ENCODE measurements around the gene MYO18B.

MYO18B gene

DNA sequence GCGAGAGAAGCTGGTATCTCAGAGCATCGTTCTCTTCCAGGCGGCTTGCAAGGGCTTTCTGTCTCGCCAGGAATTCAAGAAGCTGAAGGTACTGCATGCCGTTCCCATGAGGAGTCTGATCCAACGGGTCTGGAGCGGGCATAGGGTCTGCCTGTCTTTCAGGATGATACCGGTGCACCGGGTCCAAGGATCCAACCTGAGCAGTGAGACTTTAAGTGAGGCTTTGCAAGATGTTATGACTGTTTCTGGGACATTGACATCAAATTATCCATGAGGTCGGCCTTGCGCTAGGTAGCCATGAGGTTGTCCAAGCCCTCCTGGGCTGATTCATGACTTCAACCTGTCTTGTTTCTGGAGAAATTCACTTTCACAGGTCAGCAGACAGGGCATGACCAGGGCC, 132.3 kb downstream of the MYO18B start:
- no peak for DNase-seq

DNA sequence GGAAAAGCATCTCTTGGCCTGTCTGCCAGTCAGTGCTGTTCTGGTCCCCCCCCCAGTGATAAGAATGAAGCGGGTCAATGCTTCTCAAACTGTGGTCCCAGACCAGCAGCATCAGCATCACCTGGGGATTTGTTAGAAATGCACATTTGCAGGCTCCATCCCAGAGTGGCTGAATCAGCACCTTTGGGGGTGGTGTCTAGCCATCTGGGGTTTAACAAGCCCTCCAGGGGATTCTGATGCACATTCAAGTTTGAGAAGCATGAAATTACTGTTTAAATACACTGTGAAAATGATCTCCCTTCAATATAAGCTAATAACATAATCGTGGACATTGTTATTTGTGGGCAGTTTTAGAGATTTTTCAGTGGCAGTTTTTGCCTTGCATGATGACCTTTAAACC, 133.5 kb downstream of the MYO18B start:
- peak in 1 of 3 experiments; percentile 28 for DNase-seq

DNA sequence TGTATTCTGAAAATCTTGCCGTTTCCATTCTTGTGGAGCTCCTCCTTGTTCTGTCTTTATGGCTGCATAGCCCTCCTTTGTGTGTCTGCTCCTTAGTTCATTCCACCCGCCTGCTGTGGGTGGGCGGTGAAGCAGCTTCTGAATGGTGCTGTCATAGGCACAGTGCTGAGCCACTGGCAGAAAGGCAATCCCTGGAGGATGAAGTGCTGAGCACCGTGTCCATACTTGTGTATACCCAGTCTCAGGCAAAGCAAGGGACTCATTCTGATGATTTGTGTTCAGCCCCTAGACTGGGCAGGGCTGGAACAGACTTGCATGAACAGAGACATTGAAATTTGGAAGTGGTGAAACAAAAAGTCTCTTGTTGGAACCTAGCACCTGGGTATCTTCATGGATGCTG, 134.9 kb downstream of the MYO18B start:
- no peak for DNase-seq

DNA sequence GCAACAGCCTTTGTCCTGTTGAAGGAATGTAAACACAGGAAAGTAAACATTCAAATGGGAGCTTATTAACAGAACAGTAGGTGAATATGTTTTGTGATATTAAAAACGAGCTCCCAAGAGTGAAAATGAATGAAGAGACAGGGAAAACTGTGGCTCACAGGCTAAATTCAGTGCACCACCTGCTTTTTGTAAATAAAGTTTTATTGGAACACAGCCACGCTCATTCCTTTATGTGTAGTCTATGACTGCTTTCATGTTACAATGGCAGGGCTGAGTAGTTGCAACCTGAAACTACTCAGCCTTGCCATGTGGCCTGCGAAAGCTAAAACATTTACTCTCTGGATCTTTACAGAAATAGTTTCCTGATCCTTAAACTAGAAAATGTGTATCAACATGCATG, 136.9 kb downstream of the MYO18B start:
- peak; percentile 5 to 68 (median 9) for DNase-seq

DNA sequence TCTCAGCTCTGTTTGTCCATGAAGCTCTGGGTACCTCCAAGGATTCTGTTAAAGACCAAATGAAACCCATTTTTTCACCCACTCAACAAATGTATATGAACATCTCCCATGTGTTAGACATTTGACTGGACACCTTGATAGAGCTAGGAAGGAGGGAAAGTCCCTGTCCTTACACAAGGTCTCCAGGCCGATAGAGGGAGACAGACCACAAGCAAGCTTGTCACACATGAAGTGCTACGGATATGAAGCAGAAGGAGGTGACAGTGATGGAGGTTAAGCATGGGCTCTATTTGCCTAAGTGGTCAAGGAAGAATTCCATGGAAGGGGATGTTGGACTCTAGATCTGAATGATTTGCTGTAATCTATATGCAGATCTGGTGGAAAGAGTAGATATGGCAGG, 138.5 kb downstream of the MYO18B start:
- no peak for DNase-seq

DNA sequence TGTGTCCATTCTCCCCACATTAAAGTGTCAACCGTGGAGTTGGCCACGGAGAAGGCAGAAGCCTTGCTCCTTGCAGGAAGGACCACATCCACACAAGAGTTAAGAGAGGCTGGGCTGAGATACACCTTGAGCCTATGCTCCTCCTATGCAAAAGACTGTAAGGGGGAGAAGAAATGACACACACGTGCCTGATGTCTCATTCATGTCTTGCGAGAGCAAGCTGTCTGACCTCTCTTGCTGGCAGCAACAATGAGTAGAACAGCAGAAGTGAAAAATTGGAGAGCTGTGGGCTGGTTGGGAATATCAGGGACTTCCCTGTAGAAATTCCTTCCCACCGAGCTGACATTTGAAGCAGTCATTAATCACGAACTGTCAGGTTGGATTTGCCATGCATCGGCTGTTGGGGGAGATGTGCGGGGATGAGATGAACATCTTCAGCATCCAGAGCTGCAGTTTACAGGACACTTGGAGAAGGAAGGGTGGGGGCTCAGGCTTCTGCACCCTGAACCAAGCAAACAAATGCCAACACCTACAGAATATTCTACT, 139.3 kb downstream of the MYO18B start:
- no peak for DNase-seq

DNA sequence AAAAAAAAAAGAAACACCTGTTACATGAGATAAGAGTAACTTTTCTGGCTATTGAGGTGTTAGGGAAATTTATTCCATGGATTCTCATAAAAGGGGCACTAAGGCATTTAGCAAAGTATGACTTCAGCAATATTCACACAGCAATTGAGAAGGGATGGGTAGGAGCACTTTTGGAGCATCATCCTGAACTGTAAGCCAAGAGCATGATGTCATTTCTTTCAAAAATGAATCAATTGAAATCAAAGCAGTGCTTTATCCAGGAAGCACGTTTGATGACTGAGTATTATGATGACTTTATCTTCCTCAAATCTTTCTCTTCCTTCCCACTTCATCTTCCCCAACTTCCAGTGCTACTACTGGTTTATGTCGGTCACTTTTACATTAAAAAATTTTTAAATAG, 140.4 kb downstream of the MYO18B start:
- DNase-seq: no peak

DNA sequence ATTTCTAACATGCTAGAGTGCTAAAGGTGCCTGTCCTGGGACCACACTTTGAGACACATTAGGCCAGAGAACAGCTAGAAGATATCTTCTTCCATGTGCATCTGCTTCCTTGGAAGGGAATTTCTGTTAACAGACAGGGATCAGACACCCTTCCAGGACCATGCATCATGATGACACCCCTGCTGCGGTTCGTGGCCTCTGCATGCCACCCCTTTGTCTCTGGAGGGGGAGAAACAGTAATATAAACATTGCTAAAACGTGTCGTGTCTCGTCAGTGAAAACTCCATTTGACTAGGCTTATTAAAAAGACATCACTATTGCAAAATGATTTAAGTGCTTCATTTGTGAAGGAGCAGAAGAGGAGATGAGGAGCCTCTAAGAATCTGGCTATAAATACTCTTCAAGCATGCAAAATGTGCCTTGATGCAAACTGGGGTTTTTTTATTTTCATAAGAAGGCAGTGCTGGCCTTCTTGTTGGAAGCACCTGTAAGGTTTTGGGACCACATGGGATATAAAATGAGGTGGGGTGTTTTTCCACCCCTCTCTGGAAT, 141.6 kb downstream of the MYO18B start:
- peak in 1 of 3 experiments; percentile 4 for DNase-seq

DNA sequence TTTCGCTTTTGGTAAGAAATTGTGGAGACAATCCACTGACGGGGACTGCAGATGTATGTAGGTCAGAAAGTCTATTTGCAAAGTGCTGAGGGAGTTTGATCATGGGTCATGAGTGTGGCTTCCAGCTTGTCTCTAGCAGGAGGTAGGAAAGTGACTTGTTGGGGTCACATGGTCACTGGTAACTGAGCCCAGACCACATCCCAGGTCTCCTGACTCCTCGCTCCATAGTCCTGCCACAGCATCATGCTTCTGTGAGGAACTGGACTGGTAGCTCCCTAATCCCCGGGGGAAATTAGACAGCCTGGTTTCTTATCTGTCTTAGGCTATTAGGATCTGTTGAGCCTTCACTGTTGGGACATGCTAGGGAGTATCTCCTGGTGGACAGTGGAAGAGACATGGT, 142.1 kb downstream of the MYO18B start:
- no peak for DNase-seq

DNA sequence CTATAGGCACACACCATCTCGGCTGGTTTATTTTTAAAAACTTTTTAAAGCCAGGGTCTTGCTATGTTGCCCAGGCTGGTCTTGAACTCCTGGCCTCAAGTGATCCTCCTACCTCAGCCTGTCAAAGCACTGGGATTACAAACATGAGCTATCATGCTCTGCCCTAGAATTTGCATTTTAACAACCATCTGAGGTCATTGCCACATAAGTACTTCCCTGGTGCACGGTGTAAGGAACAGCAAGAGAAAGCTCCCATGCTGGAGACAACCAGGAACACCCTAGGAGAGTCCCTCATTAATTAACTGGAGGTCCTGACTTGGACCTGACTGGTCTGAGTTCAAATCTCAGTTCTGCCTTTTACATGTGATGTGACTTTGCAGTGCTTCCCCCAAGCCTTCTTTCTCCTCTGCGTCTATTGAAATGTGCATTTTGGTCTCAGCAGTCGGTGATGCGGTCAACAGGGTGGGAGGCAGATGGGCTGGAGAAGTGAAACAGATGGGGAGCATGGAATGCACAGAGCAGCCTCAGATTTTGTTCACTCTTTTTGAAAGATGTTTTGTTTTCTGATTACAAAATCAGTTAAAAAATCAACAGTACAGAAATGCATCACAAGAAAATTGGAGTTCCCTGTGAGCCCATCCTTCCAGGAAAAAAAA, 146.5 kb downstream of the MYO18B start:
- DNase-seq: no peak

DNA sequence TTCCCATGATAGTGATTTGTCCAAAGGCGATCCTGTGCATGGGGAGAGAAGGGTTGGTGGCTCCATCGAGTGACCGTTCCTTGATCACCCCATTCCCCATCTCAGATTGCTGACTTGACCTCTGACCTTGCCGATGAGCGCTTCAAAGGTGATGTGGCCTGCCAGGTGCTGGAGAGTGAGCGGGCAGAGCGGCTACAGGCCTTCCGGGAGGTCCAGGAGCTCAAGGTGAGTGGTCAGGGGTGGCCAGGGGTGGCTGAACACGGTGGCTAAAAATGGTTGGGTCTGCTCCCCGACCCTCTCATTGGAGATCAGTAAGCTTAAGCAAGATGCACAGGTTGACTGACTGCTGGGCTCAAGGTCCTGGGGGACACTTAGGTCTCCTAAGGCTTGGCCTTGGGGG, 148.7 kb downstream of the MYO18B start:
- DNase-seq: no peak

DNA sequence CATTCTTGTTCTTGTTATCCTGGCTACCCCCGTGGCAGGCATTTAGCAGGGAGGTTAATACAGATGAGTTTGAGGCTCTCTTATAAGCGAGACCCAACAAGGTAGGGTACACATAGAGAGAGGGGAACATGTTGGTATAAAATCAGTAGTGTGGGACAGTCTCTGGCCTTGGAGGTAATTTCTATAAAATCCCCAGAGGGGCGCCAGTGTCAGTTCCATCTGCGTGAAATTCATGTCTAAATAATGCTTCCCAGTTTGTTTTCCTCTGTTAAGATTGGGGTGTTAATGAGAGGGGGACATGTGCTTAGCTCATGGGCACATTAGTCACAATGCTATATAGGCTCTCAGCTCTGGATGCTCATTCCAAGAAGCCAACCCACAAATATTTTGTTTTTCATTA, 150.7 kb downstream of the MYO18B start:
- DNase-seq: peak in 2 of 3 experiments; percentile 3 to 25

DNA sequence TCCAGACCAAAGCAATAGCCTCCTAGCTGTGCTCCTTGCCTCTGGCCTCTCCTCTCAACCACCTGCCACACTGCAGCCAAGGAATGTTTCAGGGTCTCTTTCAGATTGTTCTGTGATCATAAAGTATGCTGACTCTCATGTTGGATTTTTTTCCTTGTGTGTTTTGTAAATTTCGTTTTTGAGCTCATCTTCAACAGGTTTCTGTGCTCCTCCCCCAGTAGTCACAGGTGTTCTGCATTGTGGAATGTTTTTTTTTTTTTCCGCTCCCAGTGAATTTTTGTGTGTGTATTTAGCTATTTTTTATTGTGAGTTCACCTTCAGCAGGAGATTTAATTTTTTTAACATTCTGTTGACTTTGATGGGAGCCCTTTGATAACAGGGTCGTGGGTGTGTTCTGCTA, 153.7 kb downstream of the MYO18B start:
- no peak for DNase-seq

DNA sequence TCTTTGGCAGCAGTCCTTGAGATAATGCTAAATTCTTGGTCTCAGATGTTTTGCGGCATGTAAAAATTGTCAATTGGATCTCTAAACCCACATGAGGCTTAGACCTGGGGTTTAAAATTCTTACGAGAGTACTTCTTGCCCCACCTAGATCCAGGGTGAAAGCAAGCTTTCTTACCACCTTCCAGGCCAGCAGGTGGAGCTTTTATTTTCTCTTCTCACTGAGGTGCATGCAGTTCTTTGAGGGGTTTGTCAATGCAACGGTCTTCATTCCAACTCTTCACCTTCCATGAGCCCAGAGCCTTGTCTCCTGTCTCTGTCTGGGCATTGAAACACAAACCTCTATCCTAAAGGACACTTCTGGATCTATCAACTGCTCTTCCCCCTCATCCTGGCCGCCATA, 154.1 kb downstream of the MYO18B start:
- DNase-seq: peak in 1 of 3 experiments; percentile 24

DNA sequence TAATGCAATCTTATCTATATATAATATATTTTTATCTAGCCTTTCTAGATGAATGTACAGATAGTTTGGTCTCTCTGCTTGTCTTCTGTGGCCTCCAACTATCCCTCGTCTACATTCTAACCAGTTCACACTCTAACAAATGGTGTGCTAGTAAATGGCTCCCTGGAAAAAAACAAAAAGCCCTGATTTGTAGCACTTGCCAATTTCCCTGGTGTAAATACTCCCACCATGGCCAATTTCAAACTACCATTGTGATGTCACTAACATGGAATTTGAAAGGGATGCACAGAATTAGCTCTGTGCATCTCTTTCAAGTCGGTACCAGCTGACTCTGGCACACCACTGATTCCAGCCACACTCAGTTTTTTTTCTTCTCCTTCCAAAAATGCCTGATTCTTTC, 154.6 kb downstream of the MYO18B start:
- no peak for DNase-seq

DNA sequence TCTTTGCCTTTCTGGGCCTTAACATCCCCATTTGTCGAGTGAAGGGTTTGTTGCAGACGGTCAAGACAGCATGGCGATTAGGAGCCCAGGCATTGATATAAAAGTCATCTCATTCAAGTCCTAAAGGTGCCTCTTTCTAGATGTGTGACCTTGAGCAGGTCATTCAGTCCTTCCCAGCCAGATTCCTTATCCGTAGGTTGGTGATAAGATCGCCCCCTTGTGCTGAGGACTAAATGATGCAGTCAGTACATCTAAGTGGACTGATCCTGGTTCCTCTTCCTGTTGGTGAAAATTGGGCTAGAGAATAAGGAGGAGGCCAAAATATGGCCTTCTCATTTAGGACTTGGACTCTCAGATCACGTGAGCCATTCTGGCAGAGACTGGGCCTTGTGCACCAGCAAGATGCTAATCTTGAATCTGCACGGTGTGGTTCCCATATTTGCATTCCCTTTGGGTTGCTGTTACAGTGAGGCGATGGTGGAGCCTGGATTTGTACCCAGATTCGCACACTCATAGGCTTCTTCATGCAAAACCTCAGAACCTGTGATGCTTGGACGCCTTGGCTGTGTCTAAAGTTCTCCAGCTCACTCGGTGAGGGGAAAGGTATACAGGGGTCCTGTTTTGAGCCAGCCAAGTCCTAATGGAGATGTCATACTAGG, 156.8 kb downstream of the MYO18B start:
- no peak for DNase-seq

DNA sequence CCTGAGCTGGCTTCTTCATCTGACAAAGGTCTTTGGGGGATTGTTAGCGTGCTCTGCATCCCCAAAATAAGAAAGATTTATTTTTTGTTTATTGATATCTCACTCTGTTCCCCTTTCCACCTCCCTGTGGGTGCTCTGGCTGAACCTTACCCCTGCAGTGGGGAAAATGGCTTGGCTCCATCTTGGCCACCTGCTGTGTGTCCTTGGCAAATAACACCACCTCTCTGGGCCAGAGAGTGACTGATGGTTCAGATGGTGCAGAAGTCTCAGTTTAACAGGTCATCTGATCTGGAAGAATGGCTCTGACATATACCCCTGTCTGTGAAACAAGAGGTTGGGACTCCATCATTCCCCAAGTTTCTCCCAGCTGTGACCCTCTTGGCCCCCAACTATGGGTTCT, 157.6 kb downstream of the MYO18B start:
- DNase-seq: no peak

DNA sequence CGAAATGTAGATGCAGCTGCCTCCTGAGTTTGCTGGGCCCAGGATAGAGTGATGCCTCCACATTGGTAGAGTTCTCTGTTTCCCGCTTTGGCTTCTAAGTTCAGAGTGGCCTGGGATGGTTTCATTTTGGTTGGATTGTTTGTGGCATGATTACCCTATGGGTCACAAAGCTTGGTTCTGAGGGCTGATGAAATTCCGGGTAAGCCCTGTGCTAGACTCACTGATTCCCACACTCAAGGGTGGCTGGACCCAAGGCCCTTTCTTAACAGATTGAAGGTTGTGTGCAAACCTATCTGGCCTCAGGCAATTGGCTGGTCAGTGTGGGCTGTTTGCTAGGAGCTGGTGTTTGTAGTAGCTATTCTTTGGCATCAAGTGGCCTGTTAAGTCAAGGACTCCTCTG, 158.4 kb downstream of the MYO18B start:
- no peak for DNase-seq

DNA sequence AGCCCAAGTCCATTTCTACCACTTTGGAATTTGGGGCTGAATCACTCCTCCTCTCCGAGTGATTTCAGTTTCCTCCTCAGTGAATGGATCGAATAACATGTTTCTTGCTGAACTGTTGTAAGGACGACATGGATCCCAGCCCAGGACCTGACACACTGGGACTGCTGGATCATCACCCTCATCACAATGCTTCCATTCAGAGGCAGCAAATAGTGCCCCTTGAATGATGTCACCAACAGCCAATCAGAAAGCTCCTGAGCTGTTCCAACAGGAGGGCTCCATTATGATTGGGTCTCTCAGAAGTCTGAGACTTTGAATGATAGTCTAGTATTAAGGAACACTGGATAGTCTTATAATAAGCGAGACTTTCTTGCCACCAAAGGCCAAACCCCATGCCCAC, 158.9 kb downstream of the MYO18B start:
- DNase-seq: no peak

DNA sequence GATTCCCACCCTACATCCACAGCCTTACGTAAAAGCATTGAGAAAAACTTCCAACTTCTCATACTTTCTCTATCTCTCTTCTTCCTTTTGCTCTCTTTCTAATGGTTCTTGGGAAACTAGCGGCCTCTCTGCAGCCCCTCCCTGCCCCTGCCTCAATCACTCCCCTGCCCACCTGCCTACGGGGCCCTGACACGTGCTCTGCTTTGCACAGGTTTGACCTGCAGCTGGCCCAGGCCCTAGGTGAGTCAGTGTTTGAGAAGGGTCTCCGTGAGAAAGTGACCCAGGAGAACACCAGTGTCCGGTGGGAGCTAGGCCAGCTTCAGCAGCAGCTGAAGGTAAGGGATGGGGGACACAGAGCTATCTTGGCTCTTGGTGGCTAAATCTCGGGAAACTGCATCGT, 160.4 kb downstream of the MYO18B start:
- no peak for DNase-seq

DNA sequence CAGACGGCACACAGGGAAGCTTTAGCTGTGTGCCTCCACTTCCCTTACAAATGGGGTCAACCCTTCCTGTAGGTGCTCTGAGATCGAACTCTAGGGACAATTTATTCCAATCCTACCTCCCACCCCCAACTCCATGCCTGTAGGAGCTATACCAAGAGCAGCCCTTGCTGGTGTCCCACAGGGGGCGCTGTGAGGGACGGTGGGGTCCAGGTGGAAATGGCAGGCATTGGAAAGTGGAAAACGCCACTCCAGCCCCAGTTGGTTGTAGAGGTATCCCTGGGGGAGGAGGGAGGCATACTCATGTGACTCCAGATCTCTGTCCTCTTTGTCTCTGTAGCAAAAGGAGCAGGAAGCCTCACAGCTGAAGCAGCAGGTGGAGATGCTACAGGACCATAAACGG, 161.3 kb downstream of the MYO18B start:
- DNase-seq: no peak

DNA sequence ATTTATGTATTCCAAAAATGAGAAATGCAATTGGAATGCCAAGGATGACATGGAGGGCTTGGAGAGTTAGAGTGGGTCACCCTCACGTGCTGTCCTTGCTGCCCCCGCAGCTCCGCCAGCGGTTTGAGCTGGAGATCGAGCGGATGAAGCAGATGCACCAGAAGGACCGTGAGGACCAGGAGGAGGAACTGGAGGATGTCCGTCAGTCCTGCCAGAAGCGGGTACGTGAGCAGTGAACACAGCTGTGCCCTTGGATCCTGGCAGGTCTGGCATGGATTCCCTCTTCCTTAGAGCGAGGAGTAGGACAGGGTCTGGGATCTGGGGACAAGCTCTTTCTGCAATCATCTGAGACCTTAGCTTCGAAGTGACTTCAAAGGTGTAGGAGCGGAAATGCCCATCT, 166.2 kb downstream of the MYO18B start:
- DNase-seq: no peak

DNA sequence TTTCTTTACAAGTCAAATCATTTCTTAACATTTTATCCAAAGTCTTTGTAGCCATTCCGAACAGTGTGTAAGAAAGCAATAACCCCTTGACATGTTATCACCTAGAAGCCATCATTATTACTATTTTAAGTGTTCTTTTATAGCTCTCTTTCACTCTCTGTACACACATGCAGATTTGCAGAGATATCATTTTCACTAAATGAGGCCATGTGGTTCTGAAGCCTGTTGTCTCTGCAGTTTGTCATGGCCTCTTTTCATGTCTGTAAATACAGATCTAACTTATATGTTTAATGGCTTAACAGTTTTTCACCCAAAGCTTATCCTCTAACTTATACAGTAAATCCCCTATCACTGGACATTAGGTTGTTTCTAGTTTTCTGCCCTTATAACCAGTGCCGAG, 166.8 kb downstream of the MYO18B start:
- DNase-seq: peak in 2 of 3 experiments; percentile 5 to 19

DNA sequence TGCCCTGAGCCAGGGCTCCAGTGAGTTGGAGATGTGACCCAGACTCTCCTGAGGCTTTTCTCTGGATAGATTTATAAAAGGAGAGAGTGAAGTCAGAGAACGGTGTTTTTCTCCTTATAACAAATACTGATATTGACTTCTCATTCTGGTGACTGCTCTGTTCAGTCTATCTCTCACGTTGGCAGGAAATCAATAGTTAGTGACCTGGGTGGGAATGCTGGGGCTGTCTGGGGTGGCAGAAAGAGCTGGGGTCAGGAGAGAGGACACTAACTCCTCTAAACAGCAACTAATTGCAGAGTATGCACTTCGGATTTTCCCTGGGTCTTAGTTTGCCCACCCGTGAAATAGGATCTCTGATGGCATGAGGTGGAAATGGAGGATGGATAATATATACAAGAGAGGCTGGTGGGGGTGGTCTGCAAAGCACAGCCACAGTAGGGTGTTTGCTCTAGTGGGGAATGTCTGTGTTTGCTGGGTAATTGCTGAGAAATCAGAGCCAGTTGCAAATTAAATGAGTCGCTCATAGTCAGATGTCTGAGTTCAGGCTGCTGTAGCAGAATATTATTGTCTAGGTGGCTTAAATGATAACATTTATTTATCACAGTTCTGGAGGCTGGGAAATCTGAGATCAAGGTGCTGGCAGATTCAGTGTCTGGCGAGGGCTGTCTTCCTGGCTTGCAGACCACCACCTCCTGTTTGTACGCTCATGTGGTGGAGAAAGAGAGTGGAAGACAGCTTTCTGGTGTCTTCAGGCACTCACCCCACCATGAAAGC, 167.8 kb downstream of the MYO18B start:
- peak in 1 of 3 experiments; percentile 6 for DNase-seq

All from NCI-H1417 (cell line).